Heart left ventricle (tissue), 13 donors: Measurements from ENCODE around the gene MRPS9.

Source experiments
- POLR2A ChIP-seq, 2 donors: fragments of 450-650 bp; IDR thresholded peaks; one replicate each; pipeline ENCODE4 v1.6.1; 2017; ENCODE audit warnings: antibody characterized with exemption in 2 of 2, mild to moderate bottlenecking in 2 of 2, moderate library complexity in 2 of 2
- TF ChIP-seq, protein P1 (sequence below), 12 donors: fragments of 200-600 bp; sonication (generic) in 4 of 12; IDR thresholded peaks; one replicate each; pipeline versions ENCODE4 v1.5.0 to v1.8.0; 2018 to 2022; ENCODE audit warnings: antibody characterized with exemption in 12 of 12, mild to moderate bottlenecking in 5 of 12
- donor health status: ischemic (EF 13 %, LVEDD 7.1; RV severe dilation, severe dysfunction).
- donor health status: DM: no; HTN: yes; CAD: no.
- donor health status: DM: no; HTN: no; CAD: no.
- donor health status: ischemic (EF 25% LVEDD 6.9; RV normal size, moderate dysfunction).
- donor health status: ischemic (EF 25% LVEDD 5.7; RV mildly dilated, moderate dysfunction).
- donor health status: ischemic (EF 35%, LVEDD 5.7; RV mildly dilated, moderate dysfunction).
- donor health status: nonischemic (EF 11% LVEDD 7.7; RV severe dilation, severe dysfunction).
- donor health status: DM: yes; HTN: yes; CAD: no.
- donor health status: PGD.
- donor health status: ischemic (EF 29% LVEDD 5.4; RV normal size, mild dysfunction).
- donor health status: nonischemic (EF 23%, LVEDD 6.1; RV moderate dilation, normal function).

DNA sequence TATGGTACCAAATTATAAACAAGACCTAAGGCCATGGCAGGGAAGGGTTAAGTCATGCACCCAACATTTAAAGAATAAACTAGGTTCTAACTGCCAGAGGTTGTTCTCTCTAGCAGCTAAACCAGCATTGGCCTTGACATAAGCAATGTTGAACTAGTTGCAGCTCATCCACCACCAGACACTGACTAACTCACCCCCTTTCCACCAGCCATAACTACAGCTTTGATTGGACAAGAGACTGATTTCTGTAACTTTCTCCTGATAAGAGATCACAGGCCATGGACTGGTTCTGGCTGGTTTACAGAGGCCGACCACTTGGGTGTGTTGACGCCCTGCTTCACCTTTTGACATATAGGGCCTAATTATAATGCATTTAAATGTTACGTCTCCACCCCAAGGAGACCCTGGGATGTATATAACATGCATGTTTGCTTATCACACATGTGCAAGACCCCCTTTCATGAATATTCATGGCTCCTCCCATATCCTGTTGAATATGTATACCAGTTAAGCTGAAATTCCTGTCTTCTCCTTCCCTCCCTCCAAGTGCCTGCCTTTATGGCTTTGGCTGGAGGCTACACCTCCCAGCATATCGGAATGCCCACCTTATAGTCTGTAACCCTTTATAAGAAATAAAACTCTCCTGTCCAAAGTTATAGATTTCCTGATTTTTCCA is 75.9 kb downstream of the MRPS9 start:
- TF ChIP-seq, protein P1, sequence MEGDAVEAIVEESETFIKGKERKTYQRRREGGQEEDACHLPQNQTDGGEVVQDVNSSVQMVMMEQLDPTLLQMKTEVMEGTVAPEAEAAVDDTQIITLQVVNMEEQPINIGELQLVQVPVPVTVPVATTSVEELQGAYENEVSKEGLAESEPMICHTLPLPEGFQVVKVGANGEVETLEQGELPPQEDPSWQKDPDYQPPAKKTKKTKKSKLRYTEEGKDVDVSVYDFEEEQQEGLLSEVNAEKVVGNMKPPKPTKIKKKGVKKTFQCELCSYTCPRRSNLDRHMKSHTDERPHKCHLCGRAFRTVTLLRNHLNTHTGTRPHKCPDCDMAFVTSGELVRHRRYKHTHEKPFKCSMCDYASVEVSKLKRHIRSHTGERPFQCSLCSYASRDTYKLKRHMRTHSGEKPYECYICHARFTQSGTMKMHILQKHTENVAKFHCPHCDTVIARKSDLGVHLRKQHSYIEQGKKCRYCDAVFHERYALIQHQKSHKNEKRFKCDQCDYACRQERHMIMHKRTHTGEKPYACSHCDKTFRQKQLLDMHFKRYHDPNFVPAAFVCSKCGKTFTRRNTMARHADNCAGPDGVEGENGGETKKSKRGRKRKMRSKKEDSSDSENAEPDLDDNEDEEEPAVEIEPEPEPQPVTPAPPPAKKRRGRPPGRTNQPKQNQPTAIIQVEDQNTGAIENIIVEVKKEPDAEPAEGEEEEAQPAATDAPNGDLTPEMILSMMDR (IDR thresholded peaks at IDR 0.05) = no peak
- no peak for TF ChIP-seq POLR2A (IDR thresholded peaks at IDR 0.05)
